HepG2 (cell line): ENCODE measurements around the gene EDNRA. TPM values are rescaled to one million over a fixed set of nuclear protein-coding genes. Genes with fewer than 3 reads are reported as not detected.

Experiments
- ATAC-seq: fragments of 200-7000 bp; cut with Tn5 transposase; 3 replicates; pipeline ENCODE4 v1.9.1; 2020; ENCODE audit warnings: mild to moderate bottlenecking, moderate library complexity
- BruUV-seq: library from RNA; stranded (reverse); fragments of 400-500 nt; replicated peaks from 2 replicates; lab custom pipeline; 2021; lab: Mats Ljungman, UMichigan
- CTCF ChIA-PET: fragments of 300-600 bp; formaldehyde crosslinking; extraction: SDS; loops from one replicate; lab custom pipeline; 2021; ENCODE audit warnings: low total read pairs, inconsistent platforms, low intra/inter-chr PET ratio; lab: Yijun Ruan, JAX
- POLR2A ChIA-PET: fragments of 350-600 bp; sonication (Branson Sonifier 250); formaldehyde crosslinking; loops from one replicate; lab custom pipeline; 2020; ENCODE audit warnings: antibody characterized with exemption, inconsistent platforms; lab: Yijun Ruan, JAX
- DNase-seq: peaks from one replicate; pipeline ENCODE4 v3.0.0-alpha.2; 2015; ENCODE audit warnings: low spot score
- FAIRE-seq: peaks from 3 replicates; lab custom pipeline; 2011; peaks lifted over from hg19 to GRCh38; lab: Jason Lieb, UNC
- H2AFZ ChIP-seq: one replicate; pipeline ENCODE4 v1.6.1; 2011; ENCODE audit warnings: low read length, inconsistent platforms
- H3K27ac ChIP-seq: fragments of 300-600 bp; 3 replicates; pipeline ENCODE4 v1.8.0; 2011; ENCODE audit warnings: mixed run types, mild to moderate bottlenecking, mixed read lengths, low read length, inconsistent platforms; ENCODE audit not compliant: insufficient read depth; ENCODE audit errors: extremely low read length
- H3K27me3 ChIP-seq, 2 experiments: fragments of 200-600 bp in 1 of 2; 2 replicates in 1 of 2; 3 replicates in 1 of 2; pipeline versions ENCODE4 v1.6.0 to v1.8.0; 2011; ENCODE audit warnings: low read length in 2 of 2, mild to moderate bottlenecking in 2 of 2, moderate library complexity in 2 of 2, inconsistent platforms in 1 of 2; ENCODE audit not compliant: insufficient read depth in 2 of 2, control insufficient read depth in 1 of 2
- H3K36me3 ChIP-seq, 2 experiments: fragments of 200-600 bp in 1 of 2; replicated peaks in 1 of 2; 2 replicates in 1 of 2; 3 replicates in 1 of 2; pipeline versions ENCODE4 v1.5.1 to v1.8.0; 2011; ENCODE audit warnings: low read length in 2 of 2, inconsistent platforms in 1 of 2; ENCODE audit not compliant: insufficient read depth in 2 of 2, control insufficient read depth in 1 of 2
- H3K4me1 ChIP-seq: 2 replicates; pipeline ENCODE4 v1.5.1; 2012; ENCODE audit warnings: low read length, inconsistent platforms; ENCODE audit not compliant: insufficient read depth
- H3K4me2 ChIP-seq: 2 replicates; pipeline ENCODE4 v1.6.0; 2011; ENCODE audit warnings: low read depth, low read length, inconsistent platforms
- H3K4me3 ChIP-seq, 3 experiments: fragments of 200-600 bp in 1 of 3; sonication (generic), shearing (Covaris generic) in 1 of 3; replicated peaks in 1 of 3; 2 replicates each; pipeline ENCODE4 v1.5.1; 2011 to 2016; ENCODE audit warnings: low read length in 3 of 3, inconsistent platforms in 2 of 3, low read depth in 2 of 3, mild to moderate bottlenecking in 2 of 3, control low read depth in 1 of 3, mixed read lengths in 1 of 3; ENCODE audit not compliant: insufficient read depth in 1 of 3
- H3K79me2 ChIP-seq: one replicate; pipeline ENCODE4 v1.6.1; 2011; ENCODE audit warnings: low read length, inconsistent platforms; ENCODE audit not compliant: insufficient read depth
- H3K9ac ChIP-seq: 2 replicates; pipeline ENCODE4 v1.6.0; 2011; ENCODE audit warnings: mild to moderate bottlenecking, low read depth, low read length, inconsistent platforms; ENCODE audit not compliant: insufficient read depth
- H3K9me3 ChIP-seq: 2 replicates; pipeline ENCODE4 v1.5.1; 2012; ENCODE audit warnings: mild to moderate bottlenecking, low read length
- H4K20me1 ChIP-seq: 2 replicates; pipeline ENCODE4 v1.6.0; 2011; ENCODE audit warnings: inconsistent platforms, mild to moderate bottlenecking, low read length, moderate library complexity; ENCODE audit not compliant: insufficient read depth
- IRX3 ChIP-seq: sonication (generic); formaldehyde crosslinking; IDR thresholded peaks from 2 replicates; pipeline ENCODE4 v1.8.1; 2023; ENCODE audit warnings: mild to moderate bottlenecking, low read depth, missing genetic modification reagents, borderline replicate concordance
- JUN ChIP-seq: sonication (generic); formaldehyde crosslinking; IDR thresholded peaks from 2 replicates; pipeline ENCODE4 v1.4.0; 2020; ENCODE audit warnings: mild to moderate bottlenecking, missing genetic modification reagents
- ZBTB20 ChIP-seq: sonication (generic); formaldehyde crosslinking; IDR thresholded peaks from 2 replicates; pipeline ENCODE4 v1.8.1; 2023; ENCODE audit warnings: missing genetic modification reagents, low read depth, mild to moderate bottlenecking, borderline replicate concordance
- ZNF260 ChIP-seq: sonication (generic); formaldehyde crosslinking; IDR thresholded peaks from 2 replicates; pipeline ENCODE4 v1.4.0; 2020; ENCODE audit warnings: missing genetic modification reagents, low read depth, mild to moderate bottlenecking, borderline replicate concordance
- ZNF563 ChIP-seq: sonication (generic); formaldehyde crosslinking; IDR thresholded peaks from 2 replicates; pipeline ENCODE4 v1.8.0; 2022; ENCODE audit warnings: mild to moderate bottlenecking, moderate library complexity, missing genetic modification reagents
- WGBS: methylation state at CpG from one replicate; pipeline ENCODE4 v1.1.6; 2017; ENCODE audit warnings: low lambda C conversion rate; 5-methylcytosine and 5-hydroxymethylcytosine counted together
- in situ Hi-C: cut with HindIII; loops from 2 replicates; pipeline ENCODE4 v1.10.0; 2017; ENCODE audit warnings: low pct_unique_long_range_greater_than_20kb; ENCODE audit not compliant: extremely low pct_ligation_motif_present
- intact Hi-C: fragments of 100-400 bp; cut with micrococcal nuclease; formaldehyde crosslinking; loops from one replicate; pipeline ENCODE4 v1.10.0; 2022; ENCODE audit not compliant: unreplicated experiment
- polyA plus RNA-seq, 8 experiments: library from polyadenylated mRNA; depleted of rRNA in 3 of 8; stranded (reverse) in 7 of 8; unstranded in 1 of 8; fragments of >200 nt; fragmentation: Illumina TruSeq in 4 of 8; extraction: Trizol in 4 of 8; gene quantifications; 2 replicates each; pipeline versions ENCODE4 v1.2.1 to v1.2.3, GENCODE V29; 2011 to 2016; ENCODE audit warnings: low read depth in 4 of 8, missing spikeins in 1 of 8, mixed read lengths in 1 of 8; ENCODE audit not compliant: insufficient read depth in 1 of 8
- total RNA-seq, 5 experiments: library from RNA; depleted of rRNA; stranded (reverse); fragments of >200 nt; fragmentation: Illumina TruSeq; extraction: Trizol; gene quantifications; 2 replicates each; pipeline ENCODE4 v1.2.3, GENCODE V29; 2016; ENCODE audit warnings: low read depth in 1 of 5
- TF ChIP-seq, protein P1 (sequence below): sonication (generic); formaldehyde crosslinking; IDR thresholded peaks from 2 replicates; pipeline ENCODE4 v1.5.0; 2020; ENCODE audit warnings: missing genetic modification reagents
- TF ChIP-seq, protein P2 (sequence below): sonication (generic); formaldehyde crosslinking; IDR thresholded peaks from 2 replicates; pipeline ENCODE4 v1.4.0; 2020; ENCODE audit warnings: missing genetic modification reagents, borderline replicate concordance

Gene EDNRA
- total and polyA plus RNA-seq, 2 of the 13 experiments (the other 11 are each of a cell fraction or from before 2014, with no cell fraction given) = not detected

DNA sequence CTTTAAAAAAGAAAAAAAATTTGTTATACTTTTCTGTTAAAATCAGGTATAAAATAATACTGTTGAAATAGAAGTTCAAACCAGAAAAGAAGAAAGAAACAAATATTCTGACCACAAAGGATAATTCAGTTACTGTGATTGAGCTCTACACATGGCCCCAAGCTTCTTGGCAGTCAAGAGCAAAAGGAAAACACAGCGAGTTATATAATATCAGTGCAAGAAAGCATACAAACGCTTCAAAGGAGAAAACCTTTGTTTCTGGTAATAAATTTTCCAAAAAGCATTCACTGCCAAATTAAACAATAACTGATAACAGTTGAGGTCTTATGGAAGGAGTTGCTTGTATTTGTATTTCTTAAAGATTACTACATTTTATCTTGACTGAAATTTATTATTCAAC lies 40.5 kb upstream of the EDNRA start:
- Histone ChIP-seq H3K27me3 (no peaks in the 10 kb centered on the region; a peak in 1 of 5 replicates), H3K9ac (no peak overlapping the region), H3K27ac (no peak overlapping the region), H3K9me3 (no peaks in the 10 kb centered on the region), H3K4me2 (no peak overlapping the region), H3K4me1 (no peaks in the 10 kb centered on the region), H3K36me3 (no peaks in the 10 kb centered on the region), H2AFZ (no peak overlapping the region), H4K20me1 (no peaks in the 10 kb centered on the region), H3K79me2 (no peaks in the 10 kb centered on the region), H3K4me3 (no peak overlapping the region)
- DNase-seq (no peak), FAIRE-seq (no peak), ATAC-seq (no peak)
- in situ Hi-C loops (no loop called here), intact Hi-C loops (no loop called here)
- CTCF ChIA-PET = no interaction called here
- BruUV-seq = no TSS peak
- 4% methylated on average over 2 of the region's 2 CpGs for WGBS
- no peak for TF ChIP-seq ZBTB20
- no peak for TF ChIP-seq JUN (CRISPR knock-in tag)
- POLR2A ChIA-PET = no interaction called here

DNA sequence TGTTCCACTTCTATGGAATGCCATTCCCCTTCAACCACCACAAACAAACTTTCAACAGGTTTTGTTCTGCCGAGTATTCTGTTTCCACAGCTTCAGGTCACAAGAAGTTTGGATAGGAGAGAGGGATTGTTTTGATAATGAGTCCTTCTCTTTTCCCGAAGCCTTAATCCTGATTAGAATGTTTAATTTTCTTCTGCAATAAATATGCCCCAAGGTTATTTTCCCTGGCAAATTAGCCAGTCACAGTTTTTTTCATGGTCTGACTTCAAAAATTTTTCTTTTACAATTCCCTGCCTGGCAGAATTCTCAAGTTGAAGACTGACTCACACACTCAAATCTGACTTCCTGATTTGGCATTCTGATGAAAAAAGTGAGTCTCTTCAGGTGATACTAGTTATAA lies 33.1 kb upstream of the EDNRA start:
- Histone ChIP-seq H3K4me1 (no peaks in the 10 kb centered on the region), H3K9ac (no peak overlapping the region), H3K4me3 (no peak overlapping the region), H3K36me3 (no peaks in the 10 kb centered on the region), H3K27ac (no peak overlapping the region), H4K20me1 (no peaks in the 10 kb centered on the region), H3K79me2 (no peaks in the 10 kb centered on the region), H2AFZ (no peak overlapping the region), H3K27me3 (no peaks in the 10 kb centered on the region), H3K4me2 (no peak overlapping the region), H3K9me3 (no peaks in the 10 kb centered on the region)
- ChIA-PET POLR2A (no interaction called here), CTCF (no interaction called here)
- no peak for ATAC-seq
- intact Hi-C loops = no loop called here
- 20% methylated on average over 2 of the region's 2 CpGs for WGBS
- in situ Hi-C loops = no loop called here
- BruUV-seq = no TSS peak
- DNase-seq = no peak
- TF ChIP-seq, protein P1, sequence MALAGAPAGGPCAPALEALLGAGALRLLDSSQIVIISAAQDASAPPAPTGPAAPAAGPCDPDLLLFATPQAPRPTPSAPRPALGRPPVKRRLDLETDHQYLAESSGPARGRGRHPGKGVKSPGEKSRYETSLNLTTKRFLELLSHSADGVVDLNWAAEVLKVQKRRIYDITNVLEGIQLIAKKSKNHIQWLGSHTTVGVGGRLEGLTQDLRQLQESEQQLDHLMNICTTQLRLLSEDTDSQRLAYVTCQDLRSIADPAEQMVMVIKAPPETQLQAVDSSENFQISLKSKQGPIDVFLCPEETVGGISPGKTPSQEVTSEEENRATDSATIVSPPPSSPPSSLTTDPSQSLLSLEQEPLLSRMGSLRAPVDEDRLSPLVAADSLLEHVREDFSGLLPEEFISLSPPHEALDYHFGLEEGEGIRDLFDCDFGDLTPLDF = no peak
- TF ChIP-seq IRX3 (CRISPR knock-in tag) (no peak), ZNF260 (CRISPR knock-in tag) (no peak), ZNF563 (CRISPR knock-in tag) (no peak)
- TF ChIP-seq, protein P2, sequence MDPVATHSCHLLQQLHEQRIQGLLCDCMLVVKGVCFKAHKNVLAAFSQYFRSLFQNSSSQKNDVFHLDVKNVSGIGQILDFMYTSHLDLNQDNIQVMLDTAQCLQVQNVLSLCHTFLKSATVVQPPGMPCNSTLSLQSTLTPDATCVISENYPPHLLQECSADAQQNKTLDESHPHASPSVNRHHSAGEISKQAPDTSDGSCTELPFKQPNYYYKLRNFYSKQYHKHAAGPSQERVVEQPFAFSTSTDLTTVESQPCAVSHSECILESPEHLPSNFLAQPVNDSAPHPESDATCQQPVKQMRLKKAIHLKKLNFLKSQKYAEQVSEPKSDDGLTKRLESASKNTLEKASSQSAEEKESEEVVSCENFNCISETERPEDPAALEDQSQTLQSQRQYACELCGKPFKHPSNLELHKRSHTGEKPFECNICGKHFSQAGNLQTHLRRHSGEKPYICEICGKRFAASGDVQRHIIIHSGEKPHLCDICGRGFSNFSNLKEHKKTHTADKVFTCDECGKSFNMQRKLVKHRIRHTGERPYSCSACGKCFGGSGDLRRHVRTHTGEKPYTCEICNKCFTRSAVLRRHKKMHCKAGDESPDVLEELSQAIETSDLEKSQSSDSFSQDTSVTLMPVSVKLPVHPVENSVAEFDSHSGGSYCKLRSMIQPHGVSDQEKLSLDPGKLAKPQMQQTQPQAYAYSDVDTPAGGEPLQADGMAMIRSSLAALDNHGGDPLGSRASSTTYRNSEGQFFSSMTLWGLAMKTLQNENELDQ (CRISPR knock-in tag) = no peak
- no peak for FAIRE-seq
